ENCODE measurements around the gene DENND2A.

DENND2A gene

DNA sequence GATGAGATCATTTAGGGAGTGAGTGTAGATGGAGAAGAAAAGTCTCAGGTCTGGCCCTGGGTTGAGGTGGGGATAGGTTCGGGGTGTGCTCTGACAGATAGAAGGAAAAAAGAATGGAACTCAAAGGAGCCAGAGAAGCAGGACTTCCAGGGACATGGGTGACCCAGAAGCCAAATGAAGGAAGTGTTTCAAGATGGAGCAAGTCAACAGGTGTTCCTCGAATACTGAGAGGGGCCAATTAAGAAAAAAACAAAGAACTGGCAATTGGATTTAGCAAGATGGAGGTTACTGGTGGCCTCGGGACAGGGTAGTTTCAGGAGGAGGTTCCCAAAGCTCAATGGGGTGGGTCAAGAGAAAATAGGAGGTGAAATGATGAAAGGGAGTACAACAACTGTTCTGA is 40.3 kb downstream of the DENND2A start:
- Mint-ChIP-seq H3K27me3 (peaks cover 35% of the 10 kb centered on the region), H3K27ac (no peak overlapping the region), H3K9me3 (no peaks in the 10 kb centered on the region), H3K36me3 (no peaks in the 10 kb centered on the region), H3K4me3 (no peak overlapping the region), H3K4me1 (no peaks in the 10 kb centered on the region)
- no peak for ATAC-seq

DNA sequence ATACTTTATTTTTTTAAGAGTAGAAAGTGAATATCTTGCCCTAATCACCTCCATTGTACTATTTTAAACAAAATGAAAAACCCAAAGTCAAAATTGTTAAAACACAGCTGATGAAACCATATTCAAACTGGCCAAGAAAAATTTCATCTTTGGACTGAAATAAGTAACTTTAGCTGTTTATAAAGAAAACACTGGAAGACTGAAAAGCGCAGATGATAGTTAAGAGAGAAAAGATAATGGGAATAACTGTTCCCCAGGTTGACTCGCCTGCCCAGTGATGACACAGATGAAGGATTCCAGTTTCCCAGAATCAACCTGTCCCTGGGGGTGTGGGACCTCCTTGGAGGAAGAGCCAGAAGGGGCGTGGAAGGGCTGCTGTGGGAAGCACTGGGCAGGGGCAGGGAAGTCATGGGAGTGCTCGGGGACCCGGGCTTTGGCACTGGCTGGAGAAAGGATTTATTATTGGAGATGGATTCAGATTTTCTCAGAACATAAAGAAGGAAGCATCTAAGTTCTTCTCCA is 43.1 kb downstream of the DENND2A start:
- no peaks in the 10 kb centered on the region for H3K4me1 Mint-ChIP-seq
- H3K4me3 Mint-ChIP-seq: no peak overlapping the region
- H3K27me3 Mint-ChIP-seq: peaks cover 50% of the 10 kb centered on the region
- ATAC-seq: no peak
- no peaks in the 10 kb centered on the region for H3K9me3 Mint-ChIP-seq
- no peak overlapping the region for H3K27ac Mint-ChIP-seq
- no peaks in the 10 kb centered on the region for H3K36me3 Mint-ChIP-seq

DNA sequence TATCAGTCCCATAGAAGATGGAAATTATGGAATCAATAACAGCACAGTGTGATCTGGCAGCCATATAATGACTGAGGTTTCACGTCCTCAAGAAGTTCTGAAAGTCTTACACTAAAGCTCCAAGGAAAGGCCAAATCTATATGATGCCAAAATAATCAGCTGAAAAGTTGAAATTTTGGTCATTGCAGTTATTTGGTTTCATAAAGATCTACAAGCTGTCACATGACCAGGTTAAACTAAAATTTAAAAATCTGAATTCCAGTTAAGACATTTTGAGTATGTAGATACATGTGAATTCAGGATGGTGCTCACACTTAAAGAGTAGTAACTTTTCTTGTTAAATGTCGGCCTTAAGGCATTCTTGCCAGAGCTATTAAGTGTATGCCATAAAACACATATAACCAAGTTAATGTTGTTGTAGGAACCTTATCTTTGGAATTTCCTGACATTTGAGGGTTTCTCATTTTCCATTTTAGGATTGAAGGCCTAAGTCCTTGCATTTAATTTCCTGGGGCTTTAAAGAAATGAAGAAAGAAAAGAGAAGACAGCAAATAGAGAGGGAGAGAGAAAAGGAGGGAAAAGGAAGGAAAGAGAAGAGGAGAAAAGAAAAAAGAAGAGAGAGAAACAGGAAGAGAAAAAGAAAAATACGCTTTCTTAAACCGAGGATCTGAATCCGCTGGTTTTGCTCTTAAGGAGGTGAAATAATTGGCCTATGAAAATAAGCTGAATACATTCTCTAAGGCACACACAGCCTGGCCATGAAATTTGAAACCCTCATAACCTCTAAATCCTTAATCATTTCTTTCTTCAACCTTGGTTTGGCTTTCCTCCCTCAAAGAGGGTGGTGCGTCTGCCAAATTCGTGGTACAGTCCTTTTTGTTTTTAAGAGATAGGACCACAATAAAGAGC is 43.8 kb downstream of the DENND2A start:
- Mint-ChIP-seq H3K27me3 (peaks cover 43% of the 10 kb centered on the region), H3K4me3 (no peak overlapping the region), H3K36me3 (no peaks in the 10 kb centered on the region), H3K4me1 (peaks cover 1% of the 10 kb centered on the region), H3K9me3 (no peaks in the 10 kb centered on the region), H3K27ac (no peak overlapping the region)
- no peak for ATAC-seq

DNA sequence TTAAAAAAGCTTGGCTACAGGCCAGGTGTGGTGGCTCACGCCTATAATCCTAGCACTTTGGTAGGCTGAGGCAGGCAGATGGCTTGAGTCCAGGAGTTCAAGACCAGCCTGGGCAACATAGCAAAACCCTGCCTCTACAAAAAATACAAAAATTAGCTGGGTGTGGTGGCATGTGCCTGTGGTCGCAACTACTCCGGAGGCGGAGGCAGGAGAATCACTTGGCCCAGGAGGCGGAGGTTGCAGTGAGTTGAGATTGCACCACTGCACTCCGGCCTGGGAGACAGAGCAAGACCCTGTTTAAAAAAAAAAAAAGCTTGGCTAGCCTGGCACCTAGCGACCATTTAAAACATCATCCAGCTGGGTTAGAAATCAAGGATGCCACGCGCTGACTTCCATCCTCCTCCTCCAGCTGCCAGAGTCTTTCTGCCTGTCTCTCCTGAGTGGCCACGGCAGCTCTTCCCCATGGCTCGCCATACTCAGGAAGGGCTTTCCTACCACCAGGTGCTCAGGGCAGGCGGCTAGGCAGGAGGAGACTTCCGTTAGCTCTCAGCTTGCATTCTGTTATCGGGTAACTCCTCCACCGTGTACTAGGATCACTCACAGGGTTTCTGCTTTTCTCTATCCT is 45.0 kb downstream of the DENND2A start:
- H3K4me1 Mint-ChIP-seq: peaks cover 8% of the 10 kb centered on the region

DNA sequence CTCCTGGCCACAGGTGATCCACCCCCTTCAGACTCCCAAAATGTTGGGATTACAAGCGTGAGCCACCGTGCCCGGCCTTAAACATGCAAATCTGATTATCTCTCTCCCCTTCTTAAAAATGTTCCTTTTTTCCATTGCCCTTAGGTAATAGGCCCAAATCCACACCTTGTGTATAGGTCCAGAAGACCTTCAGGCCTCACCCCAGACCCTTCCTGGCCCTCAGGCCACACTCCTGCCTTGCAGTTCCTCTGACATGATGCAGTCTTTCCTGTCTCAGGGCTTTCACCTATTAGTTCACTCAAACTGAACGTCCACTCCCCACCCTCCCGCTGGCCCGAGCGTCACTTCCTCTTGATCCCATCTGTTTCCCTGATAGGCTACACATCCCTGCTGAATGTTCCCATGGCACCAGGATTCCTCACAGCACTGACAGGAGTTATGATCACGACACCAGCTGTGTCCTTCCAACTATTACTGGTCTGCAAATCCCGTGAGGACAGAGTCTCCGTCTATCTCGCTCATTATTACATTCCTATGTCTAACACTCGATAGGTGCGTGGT is 46.4 kb downstream of the DENND2A start:
- Mint-ChIP-seq H3K9me3 (no peaks in the 10 kb centered on the region), H3K36me3 (no peaks in the 10 kb centered on the region), H3K27ac (no peak overlapping the region), H3K27me3 (peaks cover 31% of the 10 kb centered on the region), H3K4me3 (no peak overlapping the region), H3K4me1 (peaks cover 8% of the 10 kb centered on the region)
- ATAC-seq: no peak

More for the DNA sequence above, 45.0 kb downstream of the DENND2A start:
- H3K9me3 Mint-ChIP-seq: no peaks in the 10 kb centered on the region
- H3K36me3 Mint-ChIP-seq: no peaks in the 10 kb centered on the region
- no peak overlapping the region for H3K4me3 Mint-ChIP-seq
- H3K27me3 Mint-ChIP-seq: peaks cover 40% of the 10 kb centered on the region
- H3K27ac Mint-ChIP-seq: no peak overlapping the region
- ATAC-seq: no peak

DNA sequence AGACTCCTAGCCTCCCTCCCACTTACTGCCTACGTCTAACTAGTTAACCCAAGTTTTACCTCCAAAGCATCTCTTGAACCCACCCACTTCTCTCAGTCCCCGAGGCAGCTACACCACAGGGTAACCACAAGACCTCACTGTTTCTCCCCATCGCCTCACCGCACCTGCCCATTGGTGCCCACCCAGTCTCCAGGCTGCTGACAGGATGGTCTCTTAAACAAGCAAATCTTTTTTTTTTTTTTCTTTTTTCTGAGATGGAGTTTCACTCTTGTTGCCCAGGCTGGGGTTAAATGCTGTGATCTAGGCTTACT is 47.0 kb downstream of the DENND2A start:
- Mint-ChIP-seq H3K36me3 (no peaks in the 10 kb centered on the region), H3K9me3 (no peaks in the 10 kb centered on the region), H3K4me1 (peaks cover 8% of the 10 kb centered on the region), H3K27me3 (peaks cover 31% of the 10 kb centered on the region), H3K4me3 (no peak overlapping the region), H3K27ac (no peak overlapping the region)
- no peak for ATAC-seq

DNA sequence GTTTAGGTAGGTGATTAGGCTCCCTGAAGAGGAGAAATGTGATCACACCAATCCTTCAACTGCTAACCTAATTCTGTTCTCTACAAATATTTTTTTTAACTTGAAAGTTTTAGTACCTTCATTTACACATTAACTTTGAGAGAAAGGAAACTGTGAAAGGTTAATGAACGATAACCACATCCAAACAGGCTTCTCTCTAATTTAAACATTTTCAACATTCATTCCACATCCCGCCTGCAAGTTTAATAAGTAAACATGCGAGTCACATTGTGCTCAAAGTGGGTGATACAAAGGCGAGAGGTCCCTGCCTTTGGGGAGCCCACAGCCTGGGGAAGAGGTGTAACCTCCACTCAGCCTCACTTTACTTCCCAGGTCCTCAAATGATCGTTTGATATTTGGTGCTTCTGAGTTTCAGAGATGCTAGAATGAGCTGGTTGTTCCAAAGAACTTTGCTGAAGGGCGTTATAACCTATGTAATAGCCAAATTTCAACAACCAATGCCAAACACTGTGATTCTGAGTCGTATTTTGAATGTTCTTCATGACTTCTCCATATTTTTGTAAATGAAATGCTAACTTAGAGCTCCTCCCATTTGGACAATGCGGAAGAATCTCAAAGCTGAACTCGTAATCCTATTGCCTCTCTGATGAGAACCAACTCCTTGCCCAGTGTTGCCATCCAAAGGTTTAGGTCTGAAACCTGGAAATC is 47.5 kb downstream of the DENND2A start:
- H3K4me3 Mint-ChIP-seq: no peak overlapping the region
- ATAC-seq: no peak

DNA sequence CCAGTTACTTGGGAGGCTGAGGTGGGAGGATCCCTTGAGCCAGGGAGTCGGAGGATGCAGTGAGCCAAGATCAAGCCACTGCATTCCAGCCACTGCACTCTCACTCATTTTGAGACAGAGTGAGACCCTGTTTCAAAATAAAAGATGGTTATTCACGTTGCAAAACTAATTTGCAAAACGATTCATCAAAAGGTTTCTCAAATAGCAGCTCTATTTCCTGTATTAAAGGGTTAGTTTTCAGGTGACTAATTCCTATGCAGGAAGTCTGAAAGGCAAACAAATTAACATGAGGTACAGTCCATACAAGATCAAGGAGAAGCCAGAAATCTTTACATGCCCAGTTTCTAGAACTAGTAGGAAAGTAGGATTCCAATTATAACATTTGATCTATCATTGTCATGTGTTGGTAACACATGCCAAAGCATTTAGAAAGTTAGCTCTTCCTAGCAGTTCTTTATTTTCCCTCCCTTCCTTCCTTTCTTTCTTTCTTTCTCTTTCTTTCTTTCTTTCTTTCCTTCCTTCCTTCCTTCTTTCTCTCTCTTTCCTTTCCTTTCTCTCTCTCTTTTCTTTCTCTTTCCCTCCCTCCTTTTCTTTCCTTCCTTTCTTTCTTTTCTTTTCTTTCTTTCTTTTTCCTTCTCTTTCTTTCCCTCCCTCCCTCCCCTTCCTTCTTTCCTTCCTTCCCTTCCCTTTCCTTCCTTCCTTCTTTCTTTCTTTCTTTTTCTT is 49.3 kb downstream of the DENND2A start:
- H3K27me3 Mint-ChIP-seq: peaks cover 15% of the 10 kb centered on the region

More for the DNA sequence above, 47.5 kb downstream of the DENND2A start:
- Mint-ChIP-seq H3K27me3 (peaks cover 31% of the 10 kb centered on the region), H3K27ac (no peak overlapping the region), H3K4me1 (peaks cover 8% of the 10 kb centered on the region), H3K36me3 (no peaks in the 10 kb centered on the region), H3K9me3 (no peaks in the 10 kb centered on the region)

DNA sequence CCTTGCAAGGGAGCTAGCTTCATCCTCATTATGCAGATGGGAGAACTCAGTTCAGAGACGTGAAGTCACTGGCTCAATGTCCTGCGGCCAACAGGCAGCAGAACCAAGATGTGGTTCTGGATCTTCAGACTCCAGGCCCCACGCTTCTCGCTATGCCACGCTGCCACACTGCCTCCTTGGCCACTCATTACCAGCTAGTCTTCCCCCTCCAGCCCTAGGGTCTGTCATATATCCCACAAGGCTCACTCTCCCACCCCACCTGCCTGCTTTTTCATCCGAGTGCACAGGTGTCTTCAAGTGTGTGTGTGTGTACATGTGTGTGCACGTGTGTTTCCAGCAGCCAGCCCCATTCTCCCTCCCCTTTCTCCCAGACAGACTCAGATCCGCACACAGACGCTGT is 53.4 kb downstream of the DENND2A start:
- H3K27ac Mint-ChIP-seq: no peak overlapping the region
- peak; percentile 17 for ATAC-seq
- no peaks in the 10 kb centered on the region for H3K27me3 Mint-ChIP-seq
- peaks cover 8% of the 10 kb centered on the region for H3K4me1 Mint-ChIP-seq
- H3K9me3 Mint-ChIP-seq: no peaks in the 10 kb centered on the region
- no peaks in the 10 kb centered on the region for H3K36me3 Mint-ChIP-seq
- no peak overlapping the region for H3K4me3 Mint-ChIP-seq

More for the DNA sequence above, 49.3 kb downstream of the DENND2A start:
- no peak for ATAC-seq
- Mint-ChIP-seq H3K27ac (no peak overlapping the region), H3K4me1 (peaks cover 8% of the 10 kb centered on the region), H3K4me3 (no peak overlapping the region), H3K9me3 (no peaks in the 10 kb centered on the region), H3K36me3 (no peaks in the 10 kb centered on the region)

DNA sequence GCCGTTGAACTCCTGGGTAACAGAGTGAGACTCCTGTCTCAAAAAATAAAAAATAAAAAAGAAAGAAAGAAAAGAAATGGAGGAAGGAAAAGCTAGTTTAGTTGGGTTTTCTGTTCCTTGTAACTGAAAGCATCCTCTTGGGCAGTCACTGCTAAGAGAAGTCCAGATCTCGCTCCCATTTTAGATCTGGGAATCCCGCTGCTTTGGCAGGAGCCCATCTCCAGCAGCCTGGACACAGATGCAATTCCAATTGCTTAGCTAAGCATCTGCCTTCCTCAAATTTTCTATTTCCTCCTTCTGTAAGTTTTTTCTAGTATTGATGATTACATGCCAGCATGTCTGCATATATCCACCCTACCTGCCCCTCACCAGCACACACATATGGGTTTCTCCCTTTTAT is 54.1 kb downstream of the DENND2A start:
- peaks cover 4% of the 10 kb centered on the region for H3K4me1 Mint-ChIP-seq
- no peak for ATAC-seq
- H3K9me3 Mint-ChIP-seq: no peaks in the 10 kb centered on the region
- no peaks in the 10 kb centered on the region for H3K36me3 Mint-ChIP-seq
- no peak overlapping the region for H3K27ac Mint-ChIP-seq
- no peak overlapping the region for H3K4me3 Mint-ChIP-seq
- H3K27me3 Mint-ChIP-seq: no peaks in the 10 kb centered on the region

DNA sequence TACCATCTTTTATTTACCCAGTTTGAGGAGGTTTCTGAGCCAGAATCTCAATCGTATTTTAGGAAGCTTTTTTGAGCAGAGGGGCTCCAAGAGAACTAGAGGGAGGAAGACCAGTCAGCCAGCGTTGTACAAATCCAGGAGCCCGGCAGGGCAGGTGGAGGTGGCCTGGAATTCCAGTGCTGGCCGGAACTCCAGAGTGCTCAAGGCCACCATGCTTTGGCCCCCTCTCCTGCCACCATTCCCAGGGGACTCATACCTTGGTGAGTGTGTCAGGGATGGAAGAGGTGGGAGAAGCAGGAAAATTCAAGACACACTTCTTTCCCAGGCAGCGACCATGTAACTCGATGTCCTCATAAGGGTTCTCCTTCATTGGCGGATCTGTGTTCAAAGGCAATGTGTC is 55.3 kb downstream of the DENND2A start:
- no peaks in the 10 kb centered on the region for H3K27me3 Mint-ChIP-seq
- ATAC-seq: no peak
- H3K4me3 Mint-ChIP-seq: no peak overlapping the region
- H3K9me3 Mint-ChIP-seq: no peaks in the 10 kb centered on the region
- H3K4me1 Mint-ChIP-seq: no peaks in the 10 kb centered on the region
- H3K36me3 Mint-ChIP-seq: no peaks in the 10 kb centered on the region
- no peak overlapping the region for H3K27ac Mint-ChIP-seq

DNA sequence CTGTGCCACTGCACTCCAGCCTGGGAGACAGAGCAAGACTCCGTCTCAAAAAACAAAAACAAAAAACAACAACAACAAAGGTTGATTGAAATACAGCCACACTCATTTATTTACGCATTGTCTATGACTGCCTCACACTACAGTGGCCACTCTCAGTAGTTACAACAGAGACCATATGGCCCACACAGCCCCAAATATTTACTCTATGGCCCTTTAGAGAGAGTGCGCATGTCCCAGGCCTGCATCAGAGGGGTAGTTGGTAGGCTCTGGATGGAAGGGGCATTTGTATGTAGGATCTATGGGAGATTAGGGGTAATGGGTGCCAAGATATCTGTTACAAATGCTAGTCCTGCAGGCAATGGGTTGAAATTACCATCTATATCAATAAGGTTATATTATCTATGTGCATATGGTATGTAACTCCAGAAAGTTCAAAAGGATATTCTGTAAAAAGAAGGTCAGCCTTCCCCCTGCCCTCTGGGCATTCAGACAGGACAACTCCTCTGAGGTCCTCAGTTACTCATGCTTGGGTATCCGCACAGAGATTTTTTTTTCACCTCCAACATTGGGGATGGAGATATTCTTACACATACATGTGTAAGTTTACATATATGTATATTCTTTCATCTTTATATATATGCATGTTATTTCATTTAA is 56.3 kb downstream of the DENND2A start:
- H3K36me3 Mint-ChIP-seq: no peaks in the 10 kb centered on the region
- no peaks in the 10 kb centered on the region for H3K4me1 Mint-ChIP-seq
- no peaks in the 10 kb centered on the region for H3K9me3 Mint-ChIP-seq
- ATAC-seq: no peak
- H3K27ac Mint-ChIP-seq: no peak overlapping the region
- H3K4me3 Mint-ChIP-seq: no peak overlapping the region
- no peaks in the 10 kb centered on the region for H3K27me3 Mint-ChIP-seq

DNA sequence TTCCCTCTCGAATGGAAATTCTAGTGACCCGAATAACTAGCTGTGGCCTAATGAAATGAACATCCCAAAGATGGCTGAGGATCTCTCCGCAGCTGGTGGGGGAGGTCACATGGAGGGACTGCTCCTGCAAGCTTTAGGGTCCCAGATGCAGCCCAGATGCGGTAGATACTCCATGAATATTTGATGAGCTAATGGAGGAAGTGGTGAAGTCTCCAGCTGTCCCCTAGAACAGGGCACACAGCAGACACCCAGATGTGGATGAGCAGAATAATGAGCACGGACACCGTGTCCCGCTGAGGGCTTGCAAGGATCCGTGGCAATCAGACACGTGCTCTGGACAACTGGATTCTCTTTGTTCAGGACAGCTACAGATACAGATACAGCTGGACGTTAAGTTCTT is 59.2 kb downstream of the DENND2A start:
- no peak overlapping the region for H3K27ac Mint-ChIP-seq
- H3K4me1 Mint-ChIP-seq: peaks cover 6% of the 10 kb centered on the region
- no peaks in the 10 kb centered on the region for H3K27me3 Mint-ChIP-seq
- H3K9me3 Mint-ChIP-seq: no peaks in the 10 kb centered on the region
- no peaks in the 10 kb centered on the region for H3K36me3 Mint-ChIP-seq
- no peak for ATAC-seq
- H3K4me3 Mint-ChIP-seq: no peak overlapping the region

DNA sequence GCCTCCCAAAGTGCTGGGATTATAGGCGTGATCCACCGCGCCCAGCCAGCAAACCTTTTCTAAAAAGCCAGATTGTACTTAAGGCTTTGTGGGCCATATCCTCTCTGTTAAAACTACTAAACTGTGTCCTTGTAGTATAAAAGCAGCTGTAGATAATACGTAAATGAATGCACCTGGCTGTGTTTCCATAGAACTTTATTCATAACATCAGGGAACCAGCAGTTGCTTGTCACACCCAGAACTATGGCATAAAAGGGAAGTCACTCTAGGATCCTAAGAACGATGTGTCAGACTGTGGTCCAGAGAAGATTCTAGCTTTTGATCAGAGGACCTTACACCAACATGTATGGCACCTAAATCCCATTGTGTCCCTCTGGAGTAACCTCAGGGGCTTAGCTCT is 63.0 kb downstream of the DENND2A start:
- H3K27ac Mint-ChIP-seq: no peak overlapping the region
- no peak for ATAC-seq
- peaks cover 6% of the 10 kb centered on the region for H3K4me1 Mint-ChIP-seq
- no peak overlapping the region for H3K4me3 Mint-ChIP-seq
- peaks cover 14% of the 10 kb centered on the region for H3K27me3 Mint-ChIP-seq
- H3K36me3 Mint-ChIP-seq: no peaks in the 10 kb centered on the region
- no peaks in the 10 kb centered on the region for H3K9me3 Mint-ChIP-seq
